Kidney (tissue), 14 donors: ENCODE data around the gene DLGAP4. TPM values are rescaled to one million over a fixed set of nuclear protein-coding genes. Genes with fewer than 3 reads are reported as not detected.

Experiments
- DNase-seq, 5 donors: peaks; one replicate each; pipeline ENCODE4 v3.0.0-alpha.2; 2013 to 2020
- FAIRE-seq: peaks from 2 replicates; lab custom pipeline; 2012; peaks lifted over from hg19 to GRCh38; lab: Jason Lieb, UNC
- H3K27ac ChIP-seq, 2 donors: one replicate each; pipeline ENCODE4 v1.7.0; 2013; ENCODE audit warnings: low read depth in 2 of 2, low read length in 2 of 2, inconsistent platforms in 1 of 2
- H3K27me3 ChIP-seq: one replicate; pipeline ENCODE4 v1.7.1; 2013; ENCODE audit warnings: low read length, inconsistent platforms; ENCODE audit not compliant: control insufficient read depth, insufficient read depth
- H3K36me3 ChIP-seq, 3 donors: one replicate each; pipeline versions ENCODE4 v1.7.0 to v1.7.1; 2013; ENCODE audit warnings: low read length in 3 of 3, control low read depth in 1 of 3, inconsistent platforms in 1 of 3; ENCODE audit not compliant: insufficient read depth in 3 of 3, control insufficient read depth in 2 of 3
- H3K4me1 ChIP-seq, 3 donors: one replicate each; pipeline versions ENCODE4 v1.7.0 to v1.7.1; 2013; ENCODE audit warnings: low read length in 3 of 3, inconsistent platforms in 1 of 3, low read depth in 1 of 3; ENCODE audit not compliant: control insufficient read depth in 2 of 3, insufficient read depth in 2 of 3
- H3K4me3 ChIP-seq, 3 donors: one replicate each; pipeline versions ENCODE4 v1.7.0 to v1.8.1; 2013; ENCODE audit warnings: low read length in 3 of 3, control low read depth in 1 of 3, inconsistent platforms in 1 of 3
- H3K9ac ChIP-seq, 3 donors: one replicate each; pipeline versions ENCODE4 v1.7.0 to v1.7.1; 2013; ENCODE audit warnings: low read length in 3 of 3, control low read depth in 1 of 3, inconsistent platforms in 1 of 3
- H3K9me3 ChIP-seq, 3 donors: one replicate each; pipeline versions ENCODE4 v1.7.0 to v1.7.1; 2013; ENCODE audit warnings: low read length in 3 of 3, control low read depth in 1 of 3, inconsistent platforms in 1 of 3; ENCODE audit not compliant: control insufficient read depth in 2 of 3, insufficient read depth in 1 of 3
- intact Hi-C: fragments of 100-400 bp; cut with DNase I; formaldehyde crosslinking; loops from one replicate; pipeline ENCODE4 v1.11.1; 2022
- polyA plus RNA-seq: library from polyadenylated mRNA; stranded (reverse); fragments of 350-450 nt; fragmentation: Illumina TruSeq; extraction: RNeasy Lipid Tissue Mini Kit (QIAGEN cat#74804); gene quantifications from one replicate; pipeline ENCODE4 v1.2.3, GENCODE V29; 2014; ENCODE audit warnings: low read depth, low replicate concordance; ENCODE audit not compliant: insufficient read depth
- total RNA-seq: library from RNA; stranded (reverse); fragmentation: NEBNext Ultra II Directional; extraction: Animal tissue kit (Norgen Biotek cat#: 25700); gene quantifications from one replicate; pipeline ENCODE4 v1.2.1, GENCODE V29; 2021
- TF ChIP-seq, protein P1 (sequence below): IDR thresholded peaks from 3 replicates; pipeline ENCODE4 v1.5.1; 2012; ENCODE audit warnings: mild to moderate bottlenecking, moderate library complexity, borderline replicate concordance; ENCODE audit not compliant: insufficient read depth; ENCODE audit errors: extremely low read depth
- donor health status: control.
- donor health status: control.
- donor health status: control.
- donor health status: control.
- donor health status: control.
- donor health status: DM: yes; HTN: yes; CAD: no.
- donor health status: Normal renal cell carcinoma (clear cell type).

The DLGAP4 gene
- total and polyA plus RNA-seq, 2 donors from 2014 or later = 19.6 to 62.4 TPM

DNA sequence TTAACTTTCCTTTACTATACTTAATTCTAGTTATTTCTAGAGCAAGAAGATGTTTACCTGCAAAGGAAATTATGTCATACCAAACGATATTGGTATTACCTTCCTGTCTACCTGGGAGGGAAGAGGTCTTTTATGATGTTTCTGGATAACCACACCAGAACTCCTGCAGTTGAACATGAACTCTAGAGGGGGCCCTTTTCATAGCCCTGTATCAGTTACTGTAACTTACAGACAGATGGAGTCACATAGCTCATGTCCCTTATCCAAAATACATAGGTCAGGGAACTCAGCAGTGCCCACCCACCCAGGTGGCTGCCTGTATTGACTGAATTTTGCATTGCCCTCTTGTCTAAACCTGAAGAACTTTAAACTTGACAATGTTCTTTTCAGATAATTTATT is 200.1 kb downstream of the DLGAP4 start:
- intact Hi-C loops = no loop called here
- no peak overlapping the region for H3K9ac ChIP-seq
- peaks cover 9 to 24% (median 15%) of the 10 kb centered on the region in 3 donors for H3K36me3 ChIP-seq
- H3K9me3 ChIP-seq = no peaks in the 10 kb centered on the region
- H3K4me1 ChIP-seq = no peaks in the 10 kb centered on the region
- DNase-seq (no peak), FAIRE-seq (no peak)
- TF ChIP-seq, protein P1, sequence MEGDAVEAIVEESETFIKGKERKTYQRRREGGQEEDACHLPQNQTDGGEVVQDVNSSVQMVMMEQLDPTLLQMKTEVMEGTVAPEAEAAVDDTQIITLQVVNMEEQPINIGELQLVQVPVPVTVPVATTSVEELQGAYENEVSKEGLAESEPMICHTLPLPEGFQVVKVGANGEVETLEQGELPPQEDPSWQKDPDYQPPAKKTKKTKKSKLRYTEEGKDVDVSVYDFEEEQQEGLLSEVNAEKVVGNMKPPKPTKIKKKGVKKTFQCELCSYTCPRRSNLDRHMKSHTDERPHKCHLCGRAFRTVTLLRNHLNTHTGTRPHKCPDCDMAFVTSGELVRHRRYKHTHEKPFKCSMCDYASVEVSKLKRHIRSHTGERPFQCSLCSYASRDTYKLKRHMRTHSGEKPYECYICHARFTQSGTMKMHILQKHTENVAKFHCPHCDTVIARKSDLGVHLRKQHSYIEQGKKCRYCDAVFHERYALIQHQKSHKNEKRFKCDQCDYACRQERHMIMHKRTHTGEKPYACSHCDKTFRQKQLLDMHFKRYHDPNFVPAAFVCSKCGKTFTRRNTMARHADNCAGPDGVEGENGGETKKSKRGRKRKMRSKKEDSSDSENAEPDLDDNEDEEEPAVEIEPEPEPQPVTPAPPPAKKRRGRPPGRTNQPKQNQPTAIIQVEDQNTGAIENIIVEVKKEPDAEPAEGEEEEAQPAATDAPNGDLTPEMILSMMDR = no peak
- no peak overlapping the region for H3K4me3 ChIP-seq
- no peaks in the 10 kb centered on the region for H3K27me3 ChIP-seq
- no peak overlapping the region for H3K27ac ChIP-seq

GRCh38 chr20:36507746-36508145 is 201.6 kb downstream of the DLGAP4 start:
- no peak overlapping the region for H3K4me3 ChIP-seq
- DNase-seq = no peak
- H3K27me3 ChIP-seq = no peaks in the 10 kb centered on the region
- H3K9me3 ChIP-seq = no peaks in the 10 kb centered on the region
- H3K4me1 ChIP-seq = no peaks in the 10 kb centered on the region
- TF ChIP-seq, protein P1 = no peak
- peaks cover 14 to 24% (median 16%) of the 10 kb centered on the region in 3 donors for H3K36me3 ChIP-seq
- intact Hi-C loops = no loop called here
- no peak for FAIRE-seq
- H3K9ac ChIP-seq = no peak overlapping the region
- H3K27ac ChIP-seq = no peak overlapping the region

GRCh38 chr20:36519012-36519719 is 213.0 kb downstream of the DLGAP4 start:
- FAIRE-seq (no peak), DNase-seq (no peak)
- Histone ChIP-seq H3K4me1 (no peaks in the 10 kb centered on the region), H3K9ac (no peak overlapping the region), H3K4me3 (no peak overlapping the region), H3K27ac (no peak overlapping the region), H3K36me3 (peaks cover under 1 to 16% (median 6%) of the 10 kb centered on the region in 3 donors), H3K27me3 (no peaks in the 10 kb centered on the region), H3K9me3 (no peaks in the 10 kb centered on the region)
- TF ChIP-seq, protein P1 = no peak
- intact Hi-C loops = no loop called here
